Measurements from ENCODE around the gene ASAP3.
A peak's percentile ranks its signal among the peaks of the same experiment; 100 is the strongest.

Gene ASAP3

DNA sequence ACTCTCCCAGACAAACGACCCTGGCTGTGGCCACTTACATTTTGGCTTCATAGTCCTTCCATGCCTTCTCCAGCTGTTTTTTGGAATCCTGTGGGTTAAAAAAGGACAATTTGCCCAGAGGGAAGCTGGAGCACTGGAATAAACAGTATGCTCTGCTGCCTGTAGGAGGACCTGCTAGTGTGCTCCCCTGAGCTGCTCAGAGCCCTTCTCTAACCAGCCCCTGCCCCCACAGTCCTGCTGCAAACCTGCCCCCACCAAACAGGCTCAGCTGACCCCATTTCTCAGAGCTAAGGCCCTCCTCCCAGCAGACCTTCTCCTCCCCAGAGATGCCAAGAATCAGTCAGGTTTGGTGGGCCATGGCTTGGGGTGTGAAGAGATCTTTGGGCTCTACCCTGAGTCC, 32.5 kb downstream of the ASAP3 start:
- H3K9ac ChIP-seq (ENCODE audit: low read depth in 1 of 2, low read length in 2 of 2): peak overlapping the region; percentile 49 to 55
- no peaks in the 10 kb centered on the region for H3K27me3 ChIP-seq (ENCODE audit: control insufficient read depth in 2 of 2, insufficient read depth in 2 of 2, low read length in 2 of 2)
- peaks cover 3 to 12% of the 10 kb centered on the region in 2 donors for H3K36me3 ChIP-seq (ENCODE audit: control insufficient read depth in 2 of 2, insufficient read depth in 2 of 2, low read length in 2 of 2)
- no peaks in the 10 kb centered on the region for H3K9me3 ChIP-seq (ENCODE audit: control insufficient read depth in 2 of 2, low read length in 2 of 2)
- peak overlapping the region; percentile 85 to 91 for H3K27ac ChIP-seq (ENCODE audit: low read depth in 2 of 2, low read length in 2 of 2)
- H3K4me3 ChIP-seq (ENCODE audit: low read length in 2 of 2): peak overlapping the region; percentile 0 to 33
- peaks cover 21 to 30% of the 10 kb centered on the region in 2 donors for H3K4me1 ChIP-seq (ENCODE audit: control insufficient read depth in 2 of 2, insufficient read depth in 2 of 2, low read length in 2 of 2)

DNA sequence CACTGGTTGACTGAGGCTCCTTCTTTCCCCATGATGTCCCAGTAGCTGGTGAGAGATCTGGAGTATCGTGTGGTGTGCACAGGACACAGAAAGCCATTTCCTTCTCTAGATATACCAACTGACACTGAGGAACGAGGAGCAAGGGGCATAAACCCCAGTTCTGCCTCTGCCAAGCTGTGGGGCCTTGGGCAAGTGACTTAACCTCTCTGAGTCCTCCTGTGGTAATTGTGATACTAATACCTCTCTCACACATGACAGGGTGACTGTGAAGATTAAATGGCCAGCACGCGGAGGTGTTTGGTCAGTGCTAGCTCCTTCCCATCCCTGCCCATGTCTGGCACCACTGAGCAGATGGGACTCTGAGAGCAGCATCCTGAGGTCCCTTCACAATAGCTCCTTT, 33.1 kb downstream of the ASAP3 start:
- Histone ChIP-seq H3K9me3 (ENCODE audit: control insufficient read depth in 2 of 2, low read length in 2 of 2) (no peaks in the 10 kb centered on the region), H3K36me3 (ENCODE audit: control insufficient read depth in 2 of 2, insufficient read depth in 2 of 2, low read length in 2 of 2) (peaks cover 3 to 12% of the 10 kb centered on the region in 2 donors), H3K4me3 (ENCODE audit: low read length in 2 of 2) (no peak overlapping the region), H3K27me3 (ENCODE audit: control insufficient read depth in 2 of 2, insufficient read depth in 2 of 2, low read length in 2 of 2) (no peaks in the 10 kb centered on the region), H3K9ac (ENCODE audit: low read depth in 1 of 2, low read length in 2 of 2) (peak overlapping the region in 1 of 2 donors; percentile 55), H3K4me1 (ENCODE audit: control insufficient read depth in 2 of 2, insufficient read depth in 2 of 2, low read length in 2 of 2) (peaks cover 21 to 30% of the 10 kb centered on the region in 2 donors), H3K27ac (ENCODE audit: low read depth in 2 of 2, low read length in 2 of 2) (peak overlapping the region; percentile 85 to 91)

DNA sequence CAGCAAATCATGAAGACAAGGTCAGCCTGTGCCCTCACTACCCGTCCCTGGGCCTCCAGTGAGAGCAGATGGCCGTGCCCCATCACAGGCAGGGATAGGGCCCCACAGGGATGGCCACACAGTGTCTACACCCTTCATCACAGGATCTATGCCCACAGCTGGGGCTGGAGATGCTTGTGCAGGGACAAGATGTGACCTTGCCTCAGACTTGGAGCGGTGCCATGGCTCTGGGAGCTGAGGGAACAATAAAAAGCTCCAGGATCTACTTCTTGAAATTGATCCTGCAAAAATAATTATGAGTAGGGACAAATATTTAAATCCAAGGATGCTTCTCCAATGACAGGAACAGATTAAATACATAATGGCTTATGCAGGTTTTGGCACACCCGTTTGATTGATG, 34.0 kb downstream of the ASAP3 start:
- Histone ChIP-seq H3K9ac (ENCODE audit: low read depth in 1 of 2, low read length in 2 of 2) (no peak overlapping the region), H3K4me1 (ENCODE audit: control insufficient read depth in 2 of 2, insufficient read depth in 2 of 2, low read length in 2 of 2) (peaks cover 21 to 30% of the 10 kb centered on the region in 2 donors), H3K9me3 (ENCODE audit: control insufficient read depth in 2 of 2, low read length in 2 of 2) (no peaks in the 10 kb centered on the region), H3K36me3 (ENCODE audit: control insufficient read depth in 2 of 2, insufficient read depth in 2 of 2, low read length in 2 of 2) (peaks cover 3 to 4% of the 10 kb centered on the region in 2 donors), H3K27me3 (ENCODE audit: control insufficient read depth in 2 of 2, insufficient read depth in 2 of 2, low read length in 2 of 2) (no peaks in the 10 kb centered on the region), H3K4me3 (ENCODE audit: low read length in 2 of 2) (no peak overlapping the region), H3K27ac (ENCODE audit: low read depth in 2 of 2, low read length in 2 of 2) (no peak overlapping the region)

DNA sequence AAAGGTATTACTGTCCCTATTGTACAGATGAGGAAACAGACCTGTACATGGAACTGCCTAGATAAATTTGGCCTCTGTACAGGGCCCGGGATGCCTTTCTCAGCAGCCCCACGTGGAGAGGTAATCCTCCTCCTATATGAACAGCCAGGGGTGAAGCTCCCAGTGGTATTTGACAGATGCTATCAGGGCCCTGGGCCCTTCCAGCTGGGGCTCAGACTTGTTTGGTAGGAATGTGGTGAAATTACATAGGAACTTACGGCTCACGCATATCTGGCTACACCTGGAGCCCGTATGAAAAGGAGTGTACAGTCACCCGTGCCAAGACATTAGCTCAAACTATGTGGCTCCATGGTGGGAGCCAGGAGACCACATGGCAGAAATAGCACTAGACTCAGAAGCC, 34.7 kb downstream of the ASAP3 start:
- Histone ChIP-seq H3K27ac (ENCODE audit: low read depth in 2 of 2, low read length in 2 of 2) (no peak overlapping the region), H3K4me1 (ENCODE audit: control insufficient read depth in 2 of 2, insufficient read depth in 2 of 2, low read length in 2 of 2) (peaks cover 21 to 30% of the 10 kb centered on the region in 2 donors), H3K9ac (ENCODE audit: low read depth in 1 of 2, low read length in 2 of 2) (no peak overlapping the region), H3K9me3 (ENCODE audit: control insufficient read depth in 2 of 2, low read length in 2 of 2) (no peaks in the 10 kb centered on the region), H3K36me3 (ENCODE audit: control insufficient read depth in 2 of 2, insufficient read depth in 2 of 2, low read length in 2 of 2) (peaks cover 0 to 3% of the 10 kb centered on the region in 2 donors), H3K4me3 (ENCODE audit: low read length in 2 of 2) (no peak overlapping the region), H3K27me3 (ENCODE audit: control insufficient read depth in 2 of 2, insufficient read depth in 2 of 2, low read length in 2 of 2) (no peaks in the 10 kb centered on the region)

DNA sequence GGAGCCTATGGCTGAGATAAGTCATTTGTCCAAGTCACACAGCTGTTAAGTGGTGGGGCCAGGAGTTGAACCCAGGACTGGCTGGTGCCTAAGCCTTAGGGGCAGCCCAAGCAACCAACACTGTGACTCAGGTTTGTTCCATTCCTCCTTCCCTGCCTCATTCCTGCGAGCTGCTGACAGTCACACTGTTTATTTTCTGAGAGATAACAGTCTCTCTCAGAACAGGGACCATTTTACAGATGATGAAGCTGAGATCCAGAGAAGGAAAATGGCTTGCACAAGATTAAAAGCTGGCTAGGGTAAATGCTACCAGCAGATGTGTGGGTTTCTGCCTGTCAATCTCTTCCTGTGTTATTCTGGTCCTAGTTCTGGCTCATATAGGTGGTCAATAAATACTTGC, 35.1 kb downstream of the ASAP3 start:
- H3K4me1 ChIP-seq (ENCODE audit: control insufficient read depth in 2 of 2, insufficient read depth in 2 of 2, low read length in 2 of 2): peaks cover 21 to 30% of the 10 kb centered on the region in 2 donors
- H3K27ac ChIP-seq (ENCODE audit: low read depth in 2 of 2, low read length in 2 of 2): no peak overlapping the region

DNA sequence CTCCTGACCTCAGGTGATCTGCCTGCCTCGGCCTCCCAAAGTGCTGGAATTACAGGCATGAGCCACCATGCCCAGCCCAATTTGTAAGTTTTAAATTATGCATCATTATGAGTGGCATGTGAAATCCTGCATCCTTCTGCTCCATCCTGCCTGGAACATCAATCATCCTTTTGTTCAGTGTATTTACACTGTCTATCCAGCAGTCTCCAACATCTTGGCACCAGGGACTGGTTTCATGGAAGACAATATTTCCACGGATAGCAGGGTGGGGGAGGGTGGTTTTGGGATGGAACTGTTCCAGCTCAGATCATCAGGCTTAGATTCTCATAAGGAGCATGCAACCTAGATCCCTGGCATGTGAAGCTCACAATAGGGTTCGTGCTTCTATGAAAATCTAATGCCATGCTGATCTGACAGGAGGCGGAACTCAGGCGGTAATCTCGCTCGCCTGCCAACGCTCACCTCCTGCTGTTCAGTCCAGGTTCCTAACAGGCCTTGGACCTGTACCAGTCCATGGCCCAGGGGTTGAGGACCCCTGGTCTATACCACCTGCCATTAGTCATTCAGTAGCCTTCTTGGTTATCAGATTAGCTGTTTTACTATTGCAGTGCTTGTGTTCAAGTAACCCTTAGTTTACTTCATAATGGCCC, 37.2 kb downstream of the ASAP3 start:
- Histone ChIP-seq H3K9ac (ENCODE audit: low read depth in 1 of 2, low read length in 2 of 2) (no peak overlapping the region), H3K27me3 (ENCODE audit: control insufficient read depth in 2 of 2, insufficient read depth in 2 of 2, low read length in 2 of 2) (no peaks in the 10 kb centered on the region), H3K9me3 (ENCODE audit: control insufficient read depth in 2 of 2, low read length in 2 of 2) (no peaks in the 10 kb centered on the region), H3K36me3 (ENCODE audit: control insufficient read depth in 2 of 2, insufficient read depth in 2 of 2, low read length in 2 of 2) (peaks cover 0 to 6% of the 10 kb centered on the region in 2 donors), H3K27ac (ENCODE audit: low read depth in 2 of 2, low read length in 2 of 2) (no peak overlapping the region), H3K4me1 (ENCODE audit: control insufficient read depth in 2 of 2, insufficient read depth in 2 of 2, low read length in 2 of 2) (peaks cover 12 to 20% of the 10 kb centered on the region in 2 donors), H3K4me3 (ENCODE audit: low read length in 2 of 2) (no peak overlapping the region)

More for the DNA sequence above, 35.1 kb downstream of the ASAP3 start:
- H3K27me3 ChIP-seq (ENCODE audit: control insufficient read depth in 2 of 2, insufficient read depth in 2 of 2, low read length in 2 of 2): no peaks in the 10 kb centered on the region
- H3K9me3 ChIP-seq (ENCODE audit: control insufficient read depth in 2 of 2, low read length in 2 of 2): no peaks in the 10 kb centered on the region
- no peak overlapping the region for H3K4me3 ChIP-seq (ENCODE audit: low read length in 2 of 2)
- peaks cover 0 to 3% of the 10 kb centered on the region in 2 donors for H3K36me3 ChIP-seq (ENCODE audit: control insufficient read depth in 2 of 2, insufficient read depth in 2 of 2, low read length in 2 of 2)
- no peak overlapping the region for H3K9ac ChIP-seq (ENCODE audit: low read depth in 1 of 2, low read length in 2 of 2)

DNA sequence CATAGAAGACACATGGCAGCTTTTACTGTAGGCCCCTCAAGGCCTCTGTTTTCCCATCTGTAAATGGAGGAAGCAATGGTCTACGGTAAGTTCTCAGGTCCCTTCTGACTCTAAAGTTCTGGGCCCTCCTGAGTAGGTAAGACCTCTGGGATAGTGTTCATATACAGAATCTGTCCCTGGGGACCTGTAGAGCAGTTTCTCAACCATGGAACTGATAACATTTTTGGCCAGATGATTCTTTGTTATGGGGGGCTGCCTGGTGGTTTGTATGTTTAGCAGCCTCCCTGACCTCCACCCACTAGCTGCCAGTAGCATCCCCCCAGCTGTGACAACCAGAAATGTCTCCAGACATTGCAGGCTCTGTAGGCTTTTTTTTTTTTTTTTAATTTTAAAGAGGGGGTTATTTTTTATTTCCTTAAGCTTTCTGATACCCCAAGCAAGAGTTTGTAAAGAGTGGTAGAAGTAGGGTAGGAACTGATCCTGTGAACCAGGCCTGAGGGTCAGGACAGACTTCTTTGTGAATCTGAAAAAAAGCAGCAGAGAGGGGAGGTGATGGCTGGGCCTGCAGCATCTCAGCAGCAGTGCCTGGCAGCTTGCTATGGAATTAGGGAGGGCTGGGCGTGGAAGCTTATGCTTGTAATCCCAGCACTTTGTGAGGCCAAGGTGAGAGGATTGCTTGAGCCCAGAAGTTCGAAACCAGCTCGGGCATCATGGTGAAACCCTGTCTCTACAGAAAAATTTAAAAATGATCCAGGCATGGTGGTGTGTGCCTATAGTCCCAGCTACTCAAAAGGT, 39.2 kb downstream of the ASAP3 start:
- no peak overlapping the region for H3K9ac ChIP-seq (ENCODE audit: low read depth in 1 of 2, low read length in 2 of 2)

DNA sequence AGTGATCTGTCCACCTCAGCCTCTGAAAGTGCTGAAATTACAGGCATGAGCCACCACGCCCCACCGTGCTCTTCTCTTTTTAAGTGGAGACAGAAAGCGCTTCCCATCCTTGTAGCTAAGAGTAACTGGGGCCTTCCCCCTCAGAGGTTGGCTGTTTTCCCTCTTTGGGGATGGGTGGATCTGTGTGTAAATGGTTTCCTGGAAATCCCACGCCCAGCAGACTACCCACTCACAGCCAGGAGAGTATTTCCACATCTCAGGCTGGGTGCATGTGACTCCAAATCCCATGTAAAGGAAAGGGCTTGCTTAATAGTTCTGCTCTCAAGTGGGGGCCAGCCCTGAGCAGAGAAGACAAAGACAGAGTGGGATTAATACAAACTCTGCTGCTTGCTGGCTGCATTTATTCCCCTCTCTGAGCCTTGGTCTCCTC, 39.9 kb downstream of the ASAP3 start:
- no peak overlapping the region for H3K27ac ChIP-seq (ENCODE audit: low read depth in 2 of 2, low read length in 2 of 2)
- no peak overlapping the region for H3K9ac ChIP-seq (ENCODE audit: low read depth in 1 of 2, low read length in 2 of 2)
- H3K36me3 ChIP-seq (ENCODE audit: control insufficient read depth in 2 of 2, insufficient read depth in 2 of 2, low read length in 2 of 2): peaks cover 0 to 7% of the 10 kb centered on the region in 2 donors
- H3K27me3 ChIP-seq (ENCODE audit: control insufficient read depth in 2 of 2, insufficient read depth in 2 of 2, low read length in 2 of 2): no peaks in the 10 kb centered on the region
- H3K9me3 ChIP-seq (ENCODE audit: control insufficient read depth in 2 of 2, low read length in 2 of 2): no peaks in the 10 kb centered on the region
- H3K4me3 ChIP-seq (ENCODE audit: low read length in 2 of 2): no peak overlapping the region
- H3K4me1 ChIP-seq (ENCODE audit: control insufficient read depth in 2 of 2, insufficient read depth in 2 of 2, low read length in 2 of 2): no peaks in the 10 kb centered on the region

More for the DNA sequence above, 39.2 kb downstream of the ASAP3 start:
- H3K27ac ChIP-seq (ENCODE audit: low read depth in 2 of 2, low read length in 2 of 2): no peak overlapping the region
- no peak overlapping the region for H3K4me3 ChIP-seq (ENCODE audit: low read length in 2 of 2)
- peaks cover 0 to 8% of the 10 kb centered on the region in 2 donors for H3K36me3 ChIP-seq (ENCODE audit: control insufficient read depth in 2 of 2, insufficient read depth in 2 of 2, low read length in 2 of 2)
- H3K9me3 ChIP-seq (ENCODE audit: control insufficient read depth in 2 of 2, low read length in 2 of 2): no peaks in the 10 kb centered on the region
- peaks cover 0 to 2% of the 10 kb centered on the region in 2 donors for H3K4me1 ChIP-seq (ENCODE audit: control insufficient read depth in 2 of 2, insufficient read depth in 2 of 2, low read length in 2 of 2)
- no peaks in the 10 kb centered on the region for H3K27me3 ChIP-seq (ENCODE audit: control insufficient read depth in 2 of 2, insufficient read depth in 2 of 2, low read length in 2 of 2)

DNA sequence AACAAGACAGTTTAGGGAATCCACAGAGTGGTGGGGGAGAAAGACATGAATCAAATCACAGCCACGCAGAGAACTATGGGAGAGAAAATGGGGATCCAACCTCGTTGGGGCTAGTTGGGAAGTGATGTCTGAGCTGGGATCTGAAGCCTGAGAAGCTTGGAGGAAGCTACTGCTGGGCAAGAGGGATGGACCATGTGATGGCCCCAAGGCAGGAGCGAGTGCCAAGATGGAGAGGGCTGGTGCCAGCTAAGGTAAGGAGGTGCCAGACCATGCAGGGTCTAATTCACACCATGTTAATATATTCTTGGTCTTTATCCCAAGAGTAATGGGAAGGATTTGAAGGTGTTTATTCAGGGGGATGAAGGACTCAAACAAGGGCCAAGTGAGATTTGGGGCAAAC, 41.2 kb downstream of the ASAP3 start:
- Histone ChIP-seq H3K4me1 (ENCODE audit: control insufficient read depth in 2 of 2, insufficient read depth in 2 of 2, low read length in 2 of 2) (no peaks in the 10 kb centered on the region), H3K27ac (ENCODE audit: low read depth in 2 of 2, low read length in 2 of 2) (no peak overlapping the region), H3K9ac (ENCODE audit: low read depth in 1 of 2, low read length in 2 of 2) (no peak overlapping the region), H3K4me3 (ENCODE audit: low read length in 2 of 2) (no peak overlapping the region), H3K27me3 (ENCODE audit: control insufficient read depth in 2 of 2, insufficient read depth in 2 of 2, low read length in 2 of 2) (no peaks in the 10 kb centered on the region), H3K36me3 (ENCODE audit: control insufficient read depth in 2 of 2, insufficient read depth in 2 of 2, low read length in 2 of 2) (peaks cover 0 to 7% of the 10 kb centered on the region in 2 donors), H3K9me3 (ENCODE audit: control insufficient read depth in 2 of 2, low read length in 2 of 2) (no peaks in the 10 kb centered on the region)

DNA sequence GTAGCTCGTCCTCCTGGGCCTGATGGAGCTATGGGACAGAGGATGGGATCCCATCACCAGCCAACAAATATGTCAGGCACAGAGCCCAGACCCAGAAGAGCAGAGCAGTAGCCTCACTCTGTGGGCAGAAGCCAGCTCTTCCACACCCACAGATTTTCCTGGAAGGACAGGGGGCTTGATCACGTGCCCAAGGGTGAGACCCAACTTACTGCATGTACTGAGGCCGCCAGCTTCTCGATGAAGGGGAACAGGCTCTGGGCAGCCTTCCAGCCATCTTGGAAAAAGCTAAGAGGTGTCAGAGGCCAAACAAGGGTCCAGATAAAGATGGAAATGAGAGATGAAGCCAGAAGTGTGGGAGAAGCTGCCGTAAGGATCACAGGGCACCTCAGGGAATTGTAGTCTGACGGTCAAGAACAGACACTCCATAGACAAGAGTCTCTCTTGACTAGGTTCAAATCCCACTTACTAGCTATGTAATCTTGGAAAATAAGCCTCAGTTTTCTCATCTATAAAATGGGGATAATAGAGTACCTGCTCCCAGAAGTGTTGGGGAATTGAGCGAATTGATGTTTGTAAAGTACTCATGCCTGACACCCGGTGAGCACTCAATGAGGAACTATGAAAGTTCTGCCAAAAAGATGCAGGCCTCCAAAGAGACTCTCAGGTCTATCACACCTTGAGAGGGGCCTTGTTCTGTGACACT, 42.4 kb downstream of the ASAP3 start:
- H3K4me1 ChIP-seq (ENCODE audit: control insufficient read depth in 2 of 2, insufficient read depth in 2 of 2, low read length in 2 of 2): peaks cover 0 to 7% of the 10 kb centered on the region in 2 donors
- no peak overlapping the region for H3K4me3 ChIP-seq (ENCODE audit: low read length in 2 of 2)
- peaks cover 0 to 7% of the 10 kb centered on the region in 2 donors for H3K36me3 ChIP-seq (ENCODE audit: control insufficient read depth in 2 of 2, insufficient read depth in 2 of 2, low read length in 2 of 2)
- no peaks in the 10 kb centered on the region for H3K9me3 ChIP-seq (ENCODE audit: control insufficient read depth in 2 of 2, low read length in 2 of 2)
- H3K27ac ChIP-seq (ENCODE audit: low read depth in 2 of 2, low read length in 2 of 2): no peak overlapping the region
- no peaks in the 10 kb centered on the region for H3K27me3 ChIP-seq (ENCODE audit: control insufficient read depth in 2 of 2, insufficient read depth in 2 of 2, low read length in 2 of 2)
- no peak overlapping the region for H3K9ac ChIP-seq (ENCODE audit: low read depth in 1 of 2, low read length in 2 of 2)
